PFSK-1 (cell line): ENCODE measurements around the gene MXRA5.

Experiments
- POLR2AphosphoS5 ChIP-seq: IDR thresholded peaks from 2 replicates; pipeline ENCODE4 v1.6.1; 2012; ENCODE audit warnings: low read depth, mild to moderate bottlenecking, control low read depth, low read length, moderate library complexity
- TAF1 ChIP-seq: IDR thresholded peaks from 2 replicates; pipeline ENCODE4 v1.6.1; 2012; ENCODE audit warnings: low read length, control low read depth, borderline replicate concordance; ENCODE audit not compliant: insufficient read depth
- TF ChIP-seq, protein P1 (sequence below), 2 experiments: IDR thresholded peaks; 2 replicates each; pipeline versions ENCODE4 v1.6.1 to v1.8.0; 2011 to 2012; ENCODE audit warnings: low read depth in 2 of 2, low read length in 2 of 2, control low read depth in 1 of 2, inconsistent platforms in 1 of 2, mild to moderate bottlenecking in 1 of 2, moderate library complexity in 1 of 2; ENCODE audit not compliant: insufficient read depth in 1 of 2

DNA sequence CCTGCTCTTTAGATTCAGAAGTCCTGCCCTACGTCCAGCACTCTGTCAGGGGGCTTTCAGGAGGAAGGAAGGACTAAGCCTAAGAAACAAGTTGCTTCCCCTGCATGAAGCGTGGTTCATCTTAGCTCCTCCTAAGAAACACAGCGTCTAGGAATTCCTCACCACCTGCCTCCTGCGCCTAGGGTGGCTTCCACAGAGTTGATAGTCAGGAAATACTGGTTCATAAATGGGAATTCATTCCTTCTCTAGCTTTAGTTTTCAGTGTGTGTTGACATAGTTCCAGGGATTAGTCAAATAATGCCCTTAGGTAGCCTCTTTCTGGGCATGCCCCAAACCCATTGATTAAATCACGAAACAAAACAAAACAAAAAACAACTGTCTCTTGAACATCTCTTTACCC, 1.7 kb upstream of the MXRA5 start:
- TF ChIP-seq POLR2AphosphoS5 (no peak), TAF1 (no peak)
- TF ChIP-seq, protein P1, sequence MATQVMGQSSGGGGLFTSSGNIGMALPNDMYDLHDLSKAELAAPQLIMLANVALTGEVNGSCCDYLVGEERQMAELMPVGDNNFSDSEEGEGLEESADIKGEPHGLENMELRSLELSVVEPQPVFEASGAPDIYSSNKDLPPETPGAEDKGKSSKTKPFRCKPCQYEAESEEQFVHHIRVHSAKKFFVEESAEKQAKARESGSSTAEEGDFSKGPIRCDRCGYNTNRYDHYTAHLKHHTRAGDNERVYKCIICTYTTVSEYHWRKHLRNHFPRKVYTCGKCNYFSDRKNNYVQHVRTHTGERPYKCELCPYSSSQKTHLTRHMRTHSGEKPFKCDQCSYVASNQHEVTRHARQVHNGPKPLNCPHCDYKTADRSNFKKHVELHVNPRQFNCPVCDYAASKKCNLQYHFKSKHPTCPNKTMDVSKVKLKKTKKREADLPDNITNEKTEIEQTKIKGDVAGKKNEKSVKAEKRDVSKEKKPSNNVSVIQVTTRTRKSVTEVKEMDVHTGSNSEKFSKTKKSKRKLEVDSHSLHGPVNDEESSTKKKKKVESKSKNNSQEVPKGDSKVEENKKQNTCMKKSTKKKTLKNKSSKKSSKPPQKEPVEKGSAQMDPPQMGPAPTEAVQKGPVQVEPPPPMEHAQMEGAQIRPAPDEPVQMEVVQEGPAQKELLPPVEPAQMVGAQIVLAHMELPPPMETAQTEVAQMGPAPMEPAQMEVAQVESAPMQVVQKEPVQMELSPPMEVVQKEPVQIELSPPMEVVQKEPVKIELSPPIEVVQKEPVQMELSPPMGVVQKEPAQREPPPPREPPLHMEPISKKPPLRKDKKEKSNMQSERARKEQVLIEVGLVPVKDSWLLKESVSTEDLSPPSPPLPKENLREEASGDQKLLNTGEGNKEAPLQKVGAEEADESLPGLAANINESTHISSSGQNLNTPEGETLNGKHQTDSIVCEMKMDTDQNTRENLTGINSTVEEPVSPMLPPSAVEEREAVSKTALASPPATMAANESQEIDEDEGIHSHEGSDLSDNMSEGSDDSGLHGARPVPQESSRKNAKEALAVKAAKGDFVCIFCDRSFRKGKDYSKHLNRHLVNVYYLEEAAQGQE (IDR thresholded peaks at IDR 0.05; ENCODE audit: insufficient read depth in 1 of 2, low read depth in 2 of 2, low read length in 2 of 2): no peak
